HepG2 (cell line): ENCODE measurements around the gene JMJD1C. TPM values are rescaled to one million over a fixed set of nuclear protein-coding genes. Genes with fewer than 3 reads are reported as not detected.
A peak's percentile ranks its signal among the peaks of the same experiment; 100 is the strongest.

Experiments used
- ATAC-seq: fragments of 200-7000 bp; cut with Tn5 transposase; 3 replicates; pipeline ENCODE4 v1.9.1; 2020; ENCODE audit warnings: mild to moderate bottlenecking, moderate library complexity
- BruUV-seq: library from RNA; stranded (reverse); fragments of 400-500 nt; replicated peaks from 2 replicates; lab custom pipeline; 2021; lab: Mats Ljungman, UMichigan
- CTCF ChIA-PET: fragments of 300-600 bp; formaldehyde crosslinking; extraction: SDS; loops from one replicate; lab custom pipeline; 2021; ENCODE audit warnings: low total read pairs, inconsistent platforms, low intra/inter-chr PET ratio; lab: Yijun Ruan, JAX
- POLR2A ChIA-PET: fragments of 350-600 bp; sonication (Branson Sonifier 250); formaldehyde crosslinking; loops from one replicate; lab custom pipeline; 2020; ENCODE audit warnings: antibody characterized with exemption, inconsistent platforms; lab: Yijun Ruan, JAX
- DNase-seq: peaks from one replicate; pipeline ENCODE4 v3.0.0-alpha.2; 2015; ENCODE audit warnings: low spot score
- FAIRE-seq: peaks from 3 replicates; lab custom pipeline; 2011; peaks lifted over from hg19 to GRCh38; lab: Jason Lieb, UNC
- H2AFZ ChIP-seq: one replicate; pipeline ENCODE4 v1.6.1; 2011; ENCODE audit warnings: low read length, inconsistent platforms
- H3K27ac ChIP-seq: fragments of 300-600 bp; 3 replicates; pipeline ENCODE4 v1.8.0; 2011; ENCODE audit warnings: mixed run types, mild to moderate bottlenecking, mixed read lengths, low read length, inconsistent platforms; ENCODE audit not compliant: insufficient read depth; ENCODE audit errors: extremely low read length
- H3K27me3 ChIP-seq, 2 experiments: fragments of 200-600 bp in 1 of 2; 2 replicates in 1 of 2; 3 replicates in 1 of 2; pipeline versions ENCODE4 v1.6.0 to v1.8.0; 2011; ENCODE audit warnings: low read length in 2 of 2, mild to moderate bottlenecking in 2 of 2, moderate library complexity in 2 of 2, inconsistent platforms in 1 of 2; ENCODE audit not compliant: insufficient read depth in 2 of 2, control insufficient read depth in 1 of 2
- H3K36me3 ChIP-seq, 2 experiments: fragments of 200-600 bp in 1 of 2; replicated peaks in 1 of 2; 2 replicates in 1 of 2; 3 replicates in 1 of 2; pipeline versions ENCODE4 v1.5.1 to v1.8.0; 2011; ENCODE audit warnings: low read length in 2 of 2, inconsistent platforms in 1 of 2; ENCODE audit not compliant: insufficient read depth in 2 of 2, control insufficient read depth in 1 of 2
- H3K4me1 ChIP-seq: 2 replicates; pipeline ENCODE4 v1.5.1; 2012; ENCODE audit warnings: low read length, inconsistent platforms; ENCODE audit not compliant: insufficient read depth
- H3K4me2 ChIP-seq: 2 replicates; pipeline ENCODE4 v1.6.0; 2011; ENCODE audit warnings: low read depth, low read length, inconsistent platforms
- H3K4me3 ChIP-seq, 3 experiments: fragments of 200-600 bp in 1 of 3; sonication (generic), shearing (Covaris generic) in 1 of 3; replicated peaks in 1 of 3; 2 replicates each; pipeline ENCODE4 v1.5.1; 2011 to 2016; ENCODE audit warnings: low read length in 3 of 3, inconsistent platforms in 2 of 3, low read depth in 2 of 3, mild to moderate bottlenecking in 2 of 3, control low read depth in 1 of 3, mixed read lengths in 1 of 3; ENCODE audit not compliant: insufficient read depth in 1 of 3
- H3K79me2 ChIP-seq: one replicate; pipeline ENCODE4 v1.6.1; 2011; ENCODE audit warnings: low read length, inconsistent platforms; ENCODE audit not compliant: insufficient read depth
- H3K9ac ChIP-seq: 2 replicates; pipeline ENCODE4 v1.6.0; 2011; ENCODE audit warnings: mild to moderate bottlenecking, low read depth, low read length, inconsistent platforms; ENCODE audit not compliant: insufficient read depth
- H3K9me3 ChIP-seq: 2 replicates; pipeline ENCODE4 v1.5.1; 2012; ENCODE audit warnings: mild to moderate bottlenecking, low read length
- H4K20me1 ChIP-seq: 2 replicates; pipeline ENCODE4 v1.6.0; 2011; ENCODE audit warnings: inconsistent platforms, mild to moderate bottlenecking, low read length, moderate library complexity; ENCODE audit not compliant: insufficient read depth
- FOXA1 ChIP-seq, 2 experiments: fragments of 450-650 bp in 1 of 2; sonication (generic) in 1 of 2; formaldehyde crosslinking in 1 of 2; IDR thresholded peaks; 2 replicates each; pipeline versions ENCODE4 v1.4.0 to v1.6.1; 2016 to 2020; ENCODE audit warnings: missing genetic modification reagents in 1 of 2
- FOXA3 ChIP-seq: IDR thresholded peaks from 2 replicates; pipeline ENCODE4 v1.6.1; 2016; ENCODE audit warnings: missing genetic modification reagents, missing compliant biosample characterization
- FOXP1 ChIP-seq, 2 experiments: fragments of 450-650 bp in 1 of 2; IDR thresholded peaks; 2 replicates each; pipeline ENCODE4 v1.6.1; 2017 to 2018; ENCODE audit warnings: antibody characterized with exemption in 1 of 2
- PAXIP1 ChIP-seq: sonication (generic); formaldehyde crosslinking; conservative IDR thresholded peaks from 2 replicates; pipeline ENCODE4 v1.4.0; 2020; ENCODE audit warnings: mild to moderate bottlenecking, missing genetic modification reagents, moderate library complexity
- SALL1 ChIP-seq: sonication (generic); formaldehyde crosslinking; IDR thresholded peaks from 2 replicates; pipeline ENCODE4 v1.8.0; 2022; ENCODE audit warnings: mild to moderate bottlenecking, missing genetic modification reagents
- SOX13 ChIP-seq, 3 experiments: fragments of 450-650 bp in 1 of 3; sonication (generic) in 1 of 3; formaldehyde crosslinking in 1 of 3; IDR thresholded peaks in 2 of 3; conservative IDR thresholded peaks in 1 of 3; 2 replicates each; pipeline versions ENCODE4 v1.5.0 to v1.6.1; 2016 to 2020; ENCODE audit warnings: antibody characterized with exemption in 1 of 3, mild to moderate bottlenecking in 1 of 3, missing compliant biosample characterization in 1 of 3, missing genetic modification reagents in 1 of 3, moderate library complexity in 1 of 3
- ZHX1 ChIP-seq: sonication (generic); formaldehyde crosslinking; IDR thresholded peaks from 2 replicates; pipeline ENCODE4 v1.8.1; 2022; ENCODE audit warnings: low read depth, mild to moderate bottlenecking, missing genetic modification reagents
- ZNF333 ChIP-seq: sonication (generic); formaldehyde crosslinking; IDR thresholded peaks from 2 replicates; pipeline ENCODE4 v1.4.0; 2020; ENCODE audit warnings: mild to moderate bottlenecking, missing genetic modification reagents, borderline replicate concordance
- ZNF609 ChIP-seq: sonication (generic); formaldehyde crosslinking; IDR thresholded peaks from 2 replicates; pipeline ENCODE4 v1.4.0; 2020; ENCODE audit warnings: mild to moderate bottlenecking, missing genetic modification reagents, borderline replicate concordance
- ZNF784 ChIP-seq: sonication (generic); formaldehyde crosslinking; IDR thresholded peaks from 2 replicates; pipeline ENCODE4 v1.5.1; 2020; ENCODE audit warnings: missing genetic modification reagents, mild to moderate bottlenecking, borderline replicate concordance
- WGBS: methylation state at CpG from one replicate; pipeline ENCODE4 v1.1.6; 2017; ENCODE audit warnings: low lambda C conversion rate; 5-methylcytosine and 5-hydroxymethylcytosine counted together
- in situ Hi-C: cut with HindIII; loops from 2 replicates; pipeline ENCODE4 v1.10.0; 2017; ENCODE audit warnings: low pct_unique_long_range_greater_than_20kb; ENCODE audit not compliant: extremely low pct_ligation_motif_present
- intact Hi-C: fragments of 100-400 bp; cut with micrococcal nuclease; formaldehyde crosslinking; loops from one replicate; pipeline ENCODE4 v1.10.0; 2022; ENCODE audit not compliant: unreplicated experiment
- polyA plus RNA-seq, 8 experiments: library from polyadenylated mRNA; depleted of rRNA in 3 of 8; stranded (reverse) in 7 of 8; unstranded in 1 of 8; fragments of >200 nt; fragmentation: Illumina TruSeq in 4 of 8; extraction: Trizol in 4 of 8; gene quantifications; 2 replicates each; pipeline versions ENCODE4 v1.2.1 to v1.2.3, GENCODE V29; 2011 to 2016; ENCODE audit warnings: low read depth in 4 of 8, missing spikeins in 1 of 8, mixed read lengths in 1 of 8; ENCODE audit not compliant: insufficient read depth in 1 of 8
- total RNA-seq, 5 experiments: library from RNA; depleted of rRNA; stranded (reverse); fragments of >200 nt; fragmentation: Illumina TruSeq; extraction: Trizol; gene quantifications; 2 replicates each; pipeline ENCODE4 v1.2.3, GENCODE V29; 2016; ENCODE audit warnings: low read depth in 1 of 5

JMJD1C gene
- total and polyA plus RNA-seq, 2 of the 13 experiments (the other 11 are each of a cell fraction or from before 2014, with no cell fraction given), result 42.3 to 42.7 TPM

DNA sequence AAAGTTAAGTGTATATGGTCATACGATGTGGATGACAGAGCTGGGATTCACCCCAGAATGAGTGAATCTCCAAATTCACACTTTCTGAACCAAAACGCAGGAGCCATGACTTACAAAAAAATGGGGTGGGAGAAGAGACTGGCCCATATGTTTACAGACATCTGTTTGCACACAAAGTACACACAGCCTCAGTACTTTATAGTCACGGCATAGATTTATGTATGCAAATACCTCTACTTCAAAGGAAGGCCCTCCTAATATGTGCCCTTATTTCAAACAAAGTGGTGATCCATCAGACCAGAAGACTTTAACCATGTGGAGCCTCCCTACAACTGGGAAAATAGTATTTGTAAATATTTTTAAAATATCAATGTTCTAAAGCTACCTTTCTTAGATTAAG is 22.2 kb upstream of the JMJD1C start:
- POLR2A ChIA-PET, result no interaction called here
- CTCF ChIA-PET, result no interaction called here
- H3K4me2 ChIP-seq, result peak overlapping the region; percentile 35; the same call in 1 of the 2 replicates
- no peak overlapping the region for H3K4me3 ChIP-seq
- DNase-seq (peak; percentile 63), ATAC-seq (peak; percentile 90), FAIRE-seq (no peak)
- H3K36me3 ChIP-seq, result peaks cover 0 to 2% of the 10 kb centered on the region in 2 experiments; a peak in 1 of 5 replicates
- H2AFZ ChIP-seq, result no peak overlapping the region
- intact Hi-C loops (no loop called here), in situ Hi-C loops (no loop called here)
- H3K27me3 ChIP-seq, result no peaks in the 10 kb centered on the region
- peaks cover 79% of the 10 kb centered on the region for H3K79me2 ChIP-seq
- 25% methylated on average over 3 of the region's 3 CpGs for WGBS
- H3K27ac ChIP-seq, result peak overlapping the region; percentile 39
- H3K4me1 ChIP-seq, result peaks cover 46% of the 10 kb centered on the region
- peaks cover 9% of the 10 kb centered on the region; the same call in 1 of the 2 replicates for H4K20me1 ChIP-seq
- no peak overlapping the region for H3K9ac ChIP-seq
- H3K9me3 ChIP-seq, result no peaks in the 10 kb centered on the region
- BruUV-seq, result no TSS peak
- TF ChIP-seq ZNF609 (CRISPR knock-in tag), result peak; percentile 26; the same call in 1 of the 2 replicates
- TF ChIP-seq FOXP1 (IDR thresholded peaks at IDR 0.05), result no peak
- TF ChIP-seq FOXP1 (CRISPR knock-in tag; IDR thresholded peaks at IDR 0.05), result peak; percentile 73; the same call in 1 of the 2 replicates
- no peak for TF ChIP-seq ZNF333
- no peak for TF ChIP-seq ZHX1 (CRISPR knock-in tag)
- TF ChIP-seq SALL1 (CRISPR knock-in tag), result peak; percentile 19; the same call in 1 of the 2 replicates
- peak; percentile 38; the same call in 1 of the 2 replicates for TF ChIP-seq PAXIP1 (CRISPR knock-in tag)
- TF ChIP-seq SOX13 (IDR thresholded peaks at IDR 0.05), result no peak
- peak in 1 of 2 experiments; percentile 31; a peak in 1 of 4 replicates for TF ChIP-seq SOX13 (CRISPR knock-in tag; conservative IDR thresholded peaks at IDR 0.05 in 1 of 2, IDR thresholded peaks at IDR 0.05 in 1 of 2)
- peak; percentile 36 for TF ChIP-seq FOXA3 (CRISPR knock-in tag)
- no peak for TF ChIP-seq FOXA1 (IDR thresholded peaks at IDR 0.05)
- peak; percentile 33; the same call in 1 of the 2 replicates for TF ChIP-seq FOXA1 (CRISPR knock-in tag; IDR thresholded peaks at IDR 0.05)
- TF ChIP-seq ZNF784, result no peak
